Activated CD8-positive, alpha-beta memory T cell treated with anti-CD3 and anti-CD28 coated beads for 48 hours (primary cell): ENCODE data around the gene MYDGF.
A peak's percentile ranks its signal among the peaks of the same experiment; 100 is the strongest.
"Not testable (repeated sequence)": the region's sequence is repeated elsewhere in the genome, so short reads cannot be mapped to it uniquely, and the experiment has no call there.

Experiments
- DNase-seq, 3 experiments: peaks; one replicate each; pipeline ENCODE4 v3.0.0-alpha.2; 2020; ENCODE audit warnings: low read depth in 2 of 3, low spot score in 2 of 3

The MYDGF gene

DNA sequence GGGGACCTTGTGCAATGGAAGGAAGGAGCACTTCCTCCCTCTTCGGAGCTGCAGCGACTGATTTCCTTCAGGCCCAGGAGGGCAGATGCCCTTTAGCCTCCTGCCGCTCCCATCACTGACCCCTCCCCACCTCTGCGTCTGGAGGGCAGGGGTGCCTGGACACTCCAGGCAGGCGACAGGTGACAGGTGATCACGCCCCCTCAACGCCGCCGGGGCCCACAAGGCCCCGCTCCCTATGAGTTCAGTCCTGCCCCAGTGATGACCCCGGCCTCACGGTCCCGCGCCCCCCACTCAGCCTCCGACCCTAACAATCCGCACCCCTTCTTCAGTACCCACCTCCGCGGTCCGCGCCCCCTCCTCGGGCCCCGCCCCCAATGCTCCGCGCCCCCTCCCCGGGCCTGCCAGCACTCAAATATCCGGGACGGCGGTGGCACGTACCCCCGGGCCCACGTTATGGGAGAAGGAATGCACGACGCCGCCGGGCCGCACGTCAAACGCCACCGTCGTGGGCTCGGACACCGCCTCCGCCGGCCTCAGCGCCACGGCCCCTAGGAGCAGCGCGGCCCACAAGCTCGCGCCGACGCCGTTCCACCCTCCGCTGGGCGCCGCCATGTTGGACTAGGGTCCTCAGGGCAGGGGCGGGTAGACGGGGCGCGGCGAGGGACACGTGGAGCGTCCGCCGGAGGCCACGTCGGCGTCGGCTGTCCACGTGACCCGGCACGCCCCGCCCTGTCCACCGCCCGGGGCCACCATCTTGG lies at the start of gene MYDGF:
TSS of gene MYDGF (minus strand) at position 620 of the 758 bp plus-strand sequence. CDS start at position 612, 8 bp downstream.
- peak; percentile 75 to 85 (median 77) for DNase-seq

DNA sequence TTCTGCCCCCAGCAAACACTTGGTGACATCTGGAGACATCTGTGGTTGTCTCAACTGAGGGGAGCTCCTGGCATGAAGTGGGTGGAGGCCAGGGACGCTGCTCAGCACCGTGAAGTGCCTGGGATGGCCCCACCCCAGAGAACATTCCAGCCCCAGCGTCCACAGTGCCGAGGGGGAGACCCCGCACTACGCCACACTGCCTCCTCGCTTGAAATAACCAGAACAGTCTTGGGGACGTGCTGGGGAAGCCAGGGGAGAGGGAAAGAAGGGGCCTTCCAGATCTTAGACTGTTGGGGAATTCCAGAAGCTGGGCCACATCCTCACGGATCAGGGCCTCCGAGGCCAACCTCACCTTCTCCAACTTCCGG lies 49.3 kb upstream of the MYDGF start:
- DNase-seq, result no peak

DNA sequence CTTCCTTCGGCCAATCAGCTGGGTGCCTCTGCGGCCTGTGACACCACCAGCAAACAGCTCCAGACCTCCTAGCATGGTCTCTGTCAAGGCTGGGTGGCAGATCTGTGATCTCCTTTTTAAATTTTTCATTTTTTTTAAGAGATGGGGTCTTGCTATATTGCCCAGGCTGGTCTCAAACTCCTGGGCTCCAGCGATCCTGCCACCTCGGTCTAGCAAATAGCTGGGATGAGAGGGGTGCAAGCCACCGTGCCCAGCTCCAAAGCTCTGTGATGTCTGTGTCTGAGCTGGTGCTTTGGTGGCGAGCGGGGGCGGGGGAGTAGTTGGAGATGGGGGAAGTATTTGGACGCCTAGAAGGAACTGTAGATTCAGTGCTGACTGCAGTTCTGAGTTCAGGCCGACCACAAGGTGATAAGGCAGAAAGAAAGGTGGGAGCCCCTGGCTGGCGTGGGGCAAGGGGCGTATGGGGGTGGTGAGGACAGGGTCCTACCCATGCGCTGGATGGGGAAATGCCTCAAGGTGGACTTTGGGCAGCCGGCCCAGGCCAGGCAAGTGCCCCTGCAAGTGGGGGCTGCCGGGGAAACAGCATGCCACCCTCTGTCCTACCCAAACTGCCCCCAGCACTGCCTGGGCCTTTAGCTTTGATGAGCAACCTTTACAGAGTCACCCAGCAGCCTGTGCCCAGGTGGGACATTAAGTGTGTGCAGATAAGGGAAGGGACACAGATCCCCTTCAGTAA lies 48.0 kb upstream of the MYDGF start:
- no peak for DNase-seq

DNA sequence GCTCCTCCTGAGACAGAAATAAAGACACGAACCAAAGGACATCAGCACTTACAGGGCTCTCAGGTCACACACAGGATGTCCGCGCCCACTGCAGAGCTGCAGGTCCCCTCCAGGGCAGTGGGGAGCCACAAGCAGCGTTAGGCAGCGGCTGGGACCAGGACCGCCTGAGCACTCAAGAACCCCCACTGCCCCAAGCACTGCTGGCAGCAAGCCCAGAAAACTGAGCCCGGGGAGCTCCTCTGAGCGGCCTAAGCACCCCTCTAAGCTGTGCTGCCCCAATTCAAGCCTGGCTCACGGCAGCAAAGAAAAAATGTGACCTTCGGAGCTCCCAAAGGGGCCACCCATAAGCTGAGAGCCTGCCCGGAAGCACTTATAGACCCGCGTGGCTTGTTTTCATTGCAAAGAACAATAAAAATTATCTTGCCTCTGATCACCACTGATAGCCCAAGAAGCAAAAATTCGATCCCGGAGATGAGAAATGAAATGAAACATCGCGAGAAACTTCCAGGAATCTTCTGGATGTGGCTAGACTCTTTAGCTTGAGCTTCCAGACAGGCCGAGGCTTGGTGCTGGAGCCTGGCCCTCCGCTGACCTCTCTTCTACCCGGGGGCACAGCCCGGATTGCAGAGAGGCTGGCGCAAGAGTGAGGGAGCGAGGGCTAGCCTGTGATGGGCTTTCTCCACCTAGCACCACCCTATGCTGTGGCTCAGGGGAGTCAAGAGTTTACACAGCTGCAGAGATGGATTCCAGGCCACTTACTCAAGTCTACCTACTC lies 47.2 kb upstream of the MYDGF start:
- DNase-seq, result no peak

DNA sequence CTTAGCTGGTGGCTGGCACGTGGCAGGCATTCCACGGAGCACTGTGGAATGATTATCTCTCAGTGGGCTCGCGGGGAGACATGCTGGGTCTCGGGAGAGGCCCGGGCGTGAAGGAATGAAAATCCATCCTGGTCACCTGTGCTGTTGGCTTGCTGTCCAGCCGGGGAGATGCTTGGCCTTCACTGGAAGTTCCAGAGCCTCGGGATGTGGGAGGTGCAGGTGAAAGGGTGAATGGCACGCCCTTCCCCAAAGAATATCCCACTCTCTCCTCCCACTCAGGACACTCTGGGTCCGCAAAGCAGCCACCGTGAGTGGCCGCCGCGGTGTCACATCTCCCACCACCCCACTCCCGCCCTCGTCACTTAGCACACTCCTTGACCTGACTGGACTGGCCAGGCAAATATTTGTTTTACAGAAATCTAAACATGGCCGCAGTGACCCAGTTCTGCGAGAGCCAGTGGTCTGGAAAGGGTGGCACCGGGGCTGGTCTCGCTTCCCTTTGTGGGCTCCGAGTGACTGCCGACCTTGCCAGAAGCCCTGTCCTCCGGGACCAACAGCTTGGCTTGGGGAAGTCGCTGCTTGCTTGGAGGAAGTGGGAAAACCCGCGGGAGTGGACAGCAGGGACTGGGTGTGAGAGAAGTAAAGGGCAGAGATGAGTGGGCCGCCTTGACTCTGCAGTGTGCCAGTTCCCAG lies 45.5 kb upstream of the MYDGF start:
- no peak for DNase-seq

DNA sequence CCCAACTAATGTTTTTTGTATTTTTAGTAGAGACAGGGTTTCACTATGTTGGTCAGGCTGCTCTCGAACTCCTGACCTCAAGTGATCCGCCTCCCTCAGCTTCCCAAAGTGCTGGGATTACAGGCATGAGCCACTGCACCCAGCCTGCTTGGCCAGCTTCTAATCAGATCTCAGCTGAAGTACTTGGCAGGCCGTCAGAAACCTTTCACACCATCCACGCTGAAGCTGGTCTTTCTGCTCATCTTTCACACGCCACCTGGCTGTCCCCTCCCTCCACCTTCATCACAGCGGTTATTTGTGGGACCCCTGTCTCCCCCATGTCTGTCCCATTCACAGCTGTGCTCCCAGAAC lies 45.0 kb upstream of the MYDGF start:
- DNase-seq, result not testable (repeated sequence)

DNA sequence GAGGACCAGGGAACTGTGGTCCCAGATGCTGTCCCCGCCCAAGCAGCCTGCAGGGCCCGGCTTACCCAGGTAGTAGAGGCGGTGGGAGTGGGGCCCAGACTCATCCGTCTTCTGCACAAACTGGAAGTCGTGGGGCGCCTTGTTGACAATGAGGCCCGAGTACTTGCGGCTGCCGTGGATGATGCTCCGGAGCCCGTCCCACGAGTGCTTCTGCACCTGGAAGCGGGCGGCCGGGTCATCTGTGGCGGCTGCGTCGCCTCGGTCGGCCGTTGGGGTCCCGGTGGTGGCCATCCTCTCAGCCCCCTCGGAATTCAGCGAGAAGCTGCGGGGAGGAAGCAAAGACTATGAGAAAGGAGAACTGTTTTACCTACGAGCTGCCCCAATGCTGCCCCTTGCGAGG lies 43.9 kb upstream of the MYDGF start:
- DNase-seq, result no peak

DNA sequence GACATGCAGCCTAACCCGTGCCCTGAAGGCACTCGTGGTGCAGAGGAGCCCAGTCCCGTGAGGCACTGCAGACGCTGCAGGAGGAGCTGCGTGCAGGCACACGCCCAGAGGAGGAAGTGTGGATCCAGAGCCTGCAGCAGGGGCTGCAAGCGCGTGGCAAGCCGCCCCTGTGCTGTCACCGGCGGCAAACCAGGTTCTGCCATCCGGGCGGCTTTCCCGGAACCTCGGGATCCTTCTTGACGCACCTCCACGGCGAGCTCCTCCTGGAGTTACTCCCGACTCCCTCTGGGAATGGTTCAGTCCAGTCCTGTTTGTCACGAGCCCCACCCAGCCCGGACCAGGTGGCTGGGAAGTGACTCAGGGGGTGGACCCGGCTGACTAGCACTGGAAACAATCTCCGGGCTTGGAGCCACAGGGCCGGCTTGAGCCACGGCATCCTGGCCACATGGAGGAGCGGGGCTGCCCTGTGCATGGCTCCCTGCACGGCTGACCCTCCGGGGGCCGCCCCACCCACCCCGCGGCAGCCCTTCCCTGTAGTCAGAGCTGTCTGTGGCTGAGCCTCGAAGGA lies 43.3 kb upstream of the MYDGF start:
- no peak for DNase-seq

DNA sequence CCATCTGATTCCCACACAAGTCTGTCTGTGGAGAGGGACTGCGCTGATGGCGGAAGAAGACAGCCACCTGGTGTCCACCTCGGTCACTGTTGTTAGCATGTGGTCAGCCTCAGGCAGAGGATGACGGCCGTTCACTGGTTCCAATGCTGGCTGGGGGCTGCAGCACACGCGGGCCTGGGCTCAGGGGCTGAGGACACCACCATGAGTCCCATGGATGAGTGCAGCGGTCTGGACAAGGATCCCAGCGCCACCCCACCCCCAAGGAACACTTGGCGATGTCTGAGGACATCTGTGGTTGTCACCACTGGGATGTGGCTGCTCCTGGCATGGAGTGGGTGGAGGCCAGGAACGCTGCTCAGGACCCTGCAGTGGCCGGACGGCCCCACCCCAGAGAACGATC lies 42.6 kb upstream of the MYDGF start:
- DNase-seq, result no peak

DNA sequence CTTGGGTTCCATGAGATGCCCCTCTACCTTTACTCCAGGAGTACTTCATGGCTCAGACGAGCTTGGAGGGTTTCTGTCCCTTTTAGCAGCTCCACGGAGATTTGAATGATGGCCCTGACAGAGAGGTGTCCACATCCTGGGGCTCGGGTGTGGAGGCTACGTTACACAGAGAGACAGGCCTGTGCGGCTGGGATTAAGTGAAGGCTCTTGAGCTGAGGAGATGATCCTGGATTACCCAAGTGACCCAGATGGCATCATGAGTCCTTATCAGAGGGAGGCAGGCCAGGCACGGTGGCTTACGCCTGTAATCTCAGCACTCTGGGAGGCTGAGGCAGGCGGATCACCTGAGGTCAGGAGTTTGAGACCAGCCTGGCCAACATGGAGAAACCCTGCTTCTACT lies 41.1 kb upstream of the MYDGF start:
- no peak for DNase-seq

DNA sequence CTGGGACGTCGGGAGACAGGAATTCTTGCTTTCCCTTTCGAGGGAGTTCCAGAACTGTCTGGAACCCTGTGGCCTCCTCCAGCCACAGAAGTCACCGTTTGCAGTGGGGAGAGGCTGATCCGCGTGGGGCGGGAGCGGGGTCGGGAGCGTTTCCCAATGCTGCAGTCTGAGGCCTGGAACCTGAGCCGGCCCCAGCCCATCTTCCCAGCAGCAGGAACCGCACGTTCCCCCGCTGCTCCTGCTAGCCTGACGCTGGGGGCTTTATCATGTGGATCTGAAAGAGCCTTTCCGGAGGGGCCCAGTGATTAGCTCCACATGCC lies 40.1 kb upstream of the MYDGF start:
- no peak for DNase-seq

DNA sequence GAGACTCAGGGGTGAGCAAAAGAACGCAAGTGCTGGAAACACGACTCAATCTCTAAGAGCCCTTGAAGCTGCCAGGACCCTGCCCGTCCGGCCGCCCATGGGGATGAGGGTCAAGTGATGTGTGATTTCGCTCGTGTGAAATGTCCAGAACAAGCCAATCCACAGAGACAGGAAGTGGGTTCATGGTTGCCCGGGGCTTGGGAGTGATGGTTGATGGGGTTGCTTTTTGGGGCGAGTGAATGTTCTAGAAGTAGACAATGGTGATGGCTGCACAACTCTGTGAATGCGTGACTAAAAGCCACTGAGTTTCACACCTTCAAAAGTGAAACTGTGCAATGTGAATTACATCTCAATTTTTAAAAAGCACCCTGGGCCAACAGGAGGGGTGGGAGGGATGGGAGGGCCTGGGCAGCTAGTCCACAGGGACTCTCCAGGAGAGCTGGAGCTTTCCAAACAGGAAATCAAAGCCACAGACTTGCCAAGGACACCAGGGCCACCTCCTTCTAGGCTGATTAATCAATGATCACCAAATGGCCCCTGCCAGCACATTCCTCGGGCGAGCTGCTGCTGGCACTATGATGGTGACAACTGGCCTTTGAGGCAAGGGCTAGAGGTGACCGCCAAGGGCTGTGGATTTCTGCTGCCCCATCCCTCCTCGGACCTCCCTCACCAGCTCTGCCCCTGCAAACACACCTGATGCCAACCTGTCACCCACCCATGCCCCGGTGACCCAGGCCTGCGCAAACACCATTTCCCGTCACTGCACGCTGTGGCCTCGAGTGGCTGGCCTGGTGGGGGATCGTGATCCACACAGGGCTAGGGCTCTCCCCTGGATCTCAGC lies 39.5 kb upstream of the MYDGF start:
- DNase-seq, result no peak

DNA sequence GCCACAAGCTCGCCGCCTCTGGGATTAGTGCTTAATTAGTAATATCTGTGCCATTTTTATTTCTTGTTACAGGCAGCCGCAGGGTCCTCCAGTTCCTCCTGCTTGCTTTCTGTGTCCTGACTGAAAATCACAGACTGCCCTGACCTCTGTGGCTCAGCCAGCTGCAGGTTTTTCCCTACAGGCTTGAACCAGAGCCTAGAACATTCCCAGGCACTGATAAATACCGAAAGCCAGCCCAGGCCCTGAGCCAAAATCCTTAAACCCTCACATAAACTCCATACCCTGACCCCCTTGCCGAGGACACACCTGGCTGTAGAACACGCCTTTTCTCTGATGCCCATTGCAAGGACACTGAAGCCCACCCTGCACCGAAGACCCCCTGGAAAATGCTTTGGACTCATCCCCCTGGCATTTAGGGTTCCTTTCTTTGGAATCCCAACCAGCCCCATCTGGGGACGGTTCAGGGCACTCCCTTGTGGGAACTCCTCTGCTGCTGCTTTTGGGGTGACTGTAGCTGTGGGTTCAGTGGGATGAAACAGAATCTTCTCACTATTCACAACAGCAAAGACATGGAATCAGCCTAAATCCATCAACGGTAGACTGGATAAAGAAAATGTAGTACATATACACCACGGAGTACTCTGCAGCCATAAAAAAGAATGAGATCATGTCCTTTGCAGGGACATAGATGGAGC lies 38.0 kb upstream of the MYDGF start:
- no peak for DNase-seq

DNA sequence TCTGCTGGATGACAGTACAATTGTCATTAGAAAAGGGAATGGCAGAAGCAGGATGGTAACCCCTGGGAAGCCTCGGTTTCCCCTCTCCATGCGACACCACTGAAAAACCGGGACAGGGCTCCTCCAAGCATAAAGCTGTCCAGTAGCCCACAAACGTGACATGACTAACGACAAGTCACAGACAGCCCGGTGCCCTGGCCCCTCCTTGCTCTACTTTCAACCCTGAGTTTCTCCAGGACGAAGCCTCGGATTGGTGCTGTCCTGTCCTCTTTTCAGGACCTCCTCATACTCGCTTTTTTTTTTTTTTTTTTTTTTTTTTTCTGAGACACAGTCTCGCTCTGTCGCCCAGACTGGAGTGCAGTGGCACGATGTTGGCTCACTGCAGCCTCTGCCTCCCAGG lies 37.2 kb upstream of the MYDGF start:
- no peak for DNase-seq

DNA sequence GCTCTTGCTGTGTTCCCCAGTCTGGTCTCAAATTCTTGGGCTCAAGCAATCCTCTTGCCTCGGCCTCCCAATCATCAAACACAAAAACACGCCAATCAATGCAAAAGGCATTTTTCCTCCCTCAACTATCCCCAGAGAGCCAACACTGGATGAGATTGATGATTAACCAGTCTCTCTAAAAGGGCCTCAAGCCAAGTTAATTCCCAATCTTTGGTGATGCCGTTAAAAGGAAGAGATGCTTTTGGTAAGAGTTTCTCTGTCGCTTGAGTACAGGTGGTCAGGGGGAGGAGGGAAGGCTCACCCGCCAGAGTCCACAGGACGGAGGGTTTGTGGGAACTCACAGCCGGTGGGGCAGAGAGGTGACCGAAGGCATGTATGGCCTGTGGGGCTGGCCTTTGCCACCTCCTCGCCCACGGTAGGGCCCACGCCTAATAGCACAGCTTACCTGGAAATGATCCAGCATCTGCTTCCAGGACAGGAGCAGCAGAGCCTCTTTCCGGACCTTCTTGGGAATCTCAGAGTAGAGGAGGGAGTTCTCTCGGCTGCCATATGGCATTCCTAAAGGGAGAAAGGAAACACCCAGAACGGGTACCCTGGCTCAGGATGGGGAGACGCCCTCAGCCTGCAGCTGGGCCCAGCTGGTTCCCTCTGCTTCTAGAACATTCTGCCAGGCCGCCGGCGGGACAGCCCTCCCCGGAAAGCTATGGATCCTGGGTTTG lies 35.4 kb upstream of the MYDGF start:
- DNase-seq, result no peak

DNA sequence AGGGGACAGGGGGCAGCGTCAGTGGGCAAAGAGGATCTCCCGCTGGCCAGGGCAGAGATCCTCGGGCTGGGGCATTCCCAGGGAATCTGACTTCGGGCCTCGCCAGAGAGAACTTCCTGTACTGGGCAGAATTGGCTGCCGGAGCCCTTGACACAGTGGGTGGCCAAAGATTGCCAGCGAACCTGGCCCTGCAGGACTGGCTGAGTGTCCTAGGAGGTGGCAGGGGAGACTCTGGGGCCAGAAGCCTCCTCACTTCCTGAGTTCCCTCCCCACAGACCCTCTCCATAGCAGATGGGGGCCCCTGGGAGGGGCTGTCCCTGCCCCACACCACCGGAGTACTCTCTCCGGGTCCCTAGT lies 34.2 kb upstream of the MYDGF start:
- DNase-seq, result no peak

DNA sequence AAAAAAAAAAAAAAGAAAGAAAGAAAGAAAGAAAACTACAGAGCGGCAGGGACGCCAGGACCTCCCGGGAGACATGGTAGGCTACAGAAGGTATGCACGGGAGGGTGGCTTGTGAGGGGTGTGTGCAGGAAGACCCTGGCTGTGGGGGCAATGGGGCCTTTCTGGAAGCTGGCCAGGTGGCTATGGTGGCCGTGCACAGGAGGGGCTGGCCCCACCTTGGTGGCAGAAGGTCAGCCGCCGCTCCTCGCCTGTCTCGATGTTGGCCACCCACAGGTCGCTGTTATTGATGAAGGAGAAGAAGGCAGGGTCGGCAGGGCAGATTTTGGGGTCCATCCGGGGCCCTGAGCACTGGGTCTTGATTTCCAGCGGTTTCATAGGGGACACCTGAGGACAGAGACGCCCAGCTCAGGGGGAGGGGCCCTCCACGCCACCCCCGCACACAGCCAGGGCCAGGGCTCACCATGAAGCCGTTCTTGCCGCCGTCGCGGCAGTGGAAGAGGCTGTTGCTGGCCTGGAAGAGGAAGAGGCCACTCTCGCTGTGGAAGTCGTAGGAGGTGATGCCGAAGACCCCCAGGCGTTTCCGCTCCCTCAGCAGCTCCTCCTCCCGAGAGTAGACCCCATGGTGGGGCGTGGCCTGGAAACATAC lies 33.7 kb upstream of the MYDGF start:
- DNase-seq, result no peak

DNA sequence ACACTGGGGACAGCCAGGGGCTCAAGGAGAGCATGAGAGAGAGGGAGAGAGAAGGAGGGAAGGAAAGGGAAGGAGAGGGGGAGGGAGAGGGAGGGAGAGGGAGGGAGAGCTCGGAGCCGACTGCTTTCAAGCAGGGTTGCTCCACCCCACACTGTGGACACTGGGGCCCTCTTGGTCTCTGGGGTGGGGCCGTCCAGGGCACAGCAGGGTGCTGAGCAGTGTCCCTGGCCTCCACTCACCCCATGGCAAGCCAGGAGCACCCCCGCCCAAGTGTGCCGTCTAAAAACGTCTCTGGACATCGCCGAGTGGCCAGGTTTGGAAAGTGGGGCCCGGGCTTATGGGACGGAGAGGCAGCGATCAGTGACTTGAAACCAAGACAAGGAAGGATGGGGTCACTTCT lies 32.6 kb upstream of the MYDGF start:
- no peak for DNase-seq

DNA sequence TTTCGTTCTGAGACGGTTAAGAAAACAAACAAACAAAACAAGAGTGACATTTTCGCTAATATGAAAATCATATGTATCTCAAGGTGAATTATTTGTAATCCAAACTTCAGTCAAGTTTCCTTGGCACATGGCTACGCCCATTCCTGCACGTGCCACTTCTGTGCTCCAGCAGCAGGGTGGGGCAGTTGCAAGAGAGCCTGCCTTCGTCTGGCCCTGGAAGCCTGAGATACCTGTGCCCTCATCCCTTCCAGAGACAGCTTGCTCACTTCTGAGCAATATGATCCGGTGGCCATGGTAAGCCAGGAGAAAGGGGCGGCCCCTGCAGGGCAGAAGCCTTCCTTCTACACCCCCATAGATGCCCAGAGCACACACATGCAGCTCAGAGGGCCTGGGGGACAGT lies 31.4 kb upstream of the MYDGF start:
- no peak for DNase-seq
